Measurements from ENCODE around the gene TSHZ3.

Gene TSHZ3

GRCh38 chr19:31283701-31284100 lies 65.5 kb downstream of the TSHZ3 start:
- no peak for DNase-seq (ENCODE audit: low read depth)

DNA sequence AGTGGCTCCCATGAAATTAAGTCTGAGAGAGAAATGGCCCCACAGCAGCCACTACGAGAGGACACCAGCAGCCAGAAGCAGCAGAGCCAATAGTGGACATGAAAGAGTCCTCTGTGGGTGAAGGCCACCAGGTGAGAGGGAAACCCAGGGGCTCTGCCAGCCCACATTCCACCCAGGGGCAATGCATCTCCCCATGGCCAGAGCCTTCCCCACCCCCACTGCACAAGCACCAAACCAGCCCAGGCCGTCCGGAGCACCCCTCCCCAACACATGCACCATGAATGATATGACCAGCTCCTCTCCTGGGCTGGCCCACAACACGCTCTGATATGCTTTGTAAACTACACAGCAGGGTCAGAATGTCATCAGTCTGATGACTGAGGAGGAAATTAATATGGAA lies 66.9 kb downstream of the TSHZ3 start:
- no peak for DNase-seq (ENCODE audit: low read depth)

DNA sequence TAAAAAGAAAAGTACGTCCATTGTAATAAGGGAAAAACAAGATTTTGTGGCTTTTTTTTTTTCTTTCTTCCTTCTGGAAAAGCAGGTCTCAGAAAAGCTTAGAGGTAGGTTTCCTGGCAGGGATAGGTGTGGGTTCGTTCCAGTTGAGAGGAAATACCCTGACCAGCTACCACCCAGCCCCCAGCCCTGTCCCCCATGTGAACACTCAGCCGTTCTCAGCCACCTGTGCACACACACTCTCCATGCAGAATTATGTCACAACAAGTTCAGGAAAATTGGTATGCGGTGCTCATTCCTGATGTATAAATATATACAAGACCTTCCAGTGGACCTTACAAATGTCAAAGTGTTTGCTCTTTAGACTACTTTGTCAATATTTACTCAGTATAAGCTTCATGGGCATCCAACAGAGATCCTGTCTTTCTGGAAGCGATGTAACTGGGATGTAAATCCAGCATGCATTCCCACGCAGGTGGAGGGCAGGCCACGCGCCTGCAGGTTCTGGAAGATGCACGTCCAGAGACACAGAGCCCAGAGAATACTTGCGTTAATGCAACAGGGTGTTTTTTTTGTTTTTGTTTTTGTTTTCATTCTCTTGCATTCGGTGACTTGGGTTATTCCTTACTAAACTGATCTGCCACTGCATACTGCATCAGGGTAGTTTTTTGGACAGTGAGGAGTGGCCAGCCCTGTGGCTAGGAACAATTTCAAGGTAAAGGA lies 68.8 kb downstream of the TSHZ3 start:
- DNase-seq (ENCODE audit: low read depth) = no peak

DNA sequence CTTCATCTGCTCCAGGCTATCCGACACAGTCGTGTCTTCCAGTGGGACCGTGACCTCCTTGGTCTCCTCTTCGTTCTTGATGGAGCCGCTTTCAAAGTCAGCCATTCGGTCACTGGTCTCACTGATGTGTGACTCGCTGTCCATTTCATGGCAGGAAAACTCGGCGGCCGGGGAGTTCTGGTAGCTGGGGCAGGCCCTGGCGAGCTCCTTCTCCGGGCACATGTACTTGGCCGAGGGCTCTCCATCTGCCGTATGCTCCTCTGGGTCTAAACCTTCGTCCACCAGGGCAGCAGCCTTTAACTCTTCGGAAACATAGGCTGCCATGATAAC lies 69.8 kb downstream of the TSHZ3 start:
- DNase-seq (ENCODE audit: low read depth) = no peak

DNA sequence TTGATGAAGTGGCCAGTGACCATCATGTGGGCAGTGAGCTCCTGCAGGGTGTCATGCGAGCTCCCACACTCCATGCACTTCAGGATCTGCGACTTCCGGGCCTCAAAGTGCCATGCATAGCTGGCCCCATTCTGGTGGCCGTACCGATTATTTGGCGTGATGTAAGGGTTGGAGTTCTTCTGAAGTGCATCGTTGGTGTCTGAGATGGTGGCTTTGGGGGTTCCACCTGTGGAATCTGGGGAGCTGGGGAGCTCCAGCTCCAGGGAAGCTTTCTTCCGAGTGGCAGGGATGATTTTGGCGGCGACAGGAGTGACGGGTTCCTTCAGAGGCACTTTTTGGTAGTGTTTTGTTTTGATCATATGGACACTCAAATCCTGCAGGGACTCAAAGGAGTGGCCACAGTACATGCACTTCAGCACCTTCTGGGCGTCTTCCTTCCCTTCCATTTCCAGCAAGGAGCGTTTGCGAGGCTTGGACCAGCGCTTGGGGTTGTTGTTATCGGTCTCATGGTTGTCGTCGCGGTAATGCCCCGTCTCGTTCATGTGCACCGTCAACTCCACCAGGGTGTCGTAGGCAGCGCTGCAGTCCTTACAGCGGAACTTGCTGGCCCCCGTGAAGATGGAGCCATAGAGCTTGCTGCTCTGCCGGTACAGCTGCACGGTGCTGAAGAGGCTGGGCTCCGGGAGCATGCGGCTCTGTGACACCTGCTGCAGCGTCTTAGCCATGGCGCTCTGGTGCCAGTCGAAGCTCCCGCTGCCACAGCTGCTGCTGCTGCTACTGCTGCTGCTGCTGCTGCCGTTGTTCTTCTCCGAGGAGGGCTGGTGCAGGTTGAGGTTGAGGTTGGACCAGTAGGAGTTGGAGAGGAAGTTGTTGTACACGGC lies 70.4 kb downstream of the TSHZ3 start:
- no peak for DNase-seq (ENCODE audit: low read depth)

DNA sequence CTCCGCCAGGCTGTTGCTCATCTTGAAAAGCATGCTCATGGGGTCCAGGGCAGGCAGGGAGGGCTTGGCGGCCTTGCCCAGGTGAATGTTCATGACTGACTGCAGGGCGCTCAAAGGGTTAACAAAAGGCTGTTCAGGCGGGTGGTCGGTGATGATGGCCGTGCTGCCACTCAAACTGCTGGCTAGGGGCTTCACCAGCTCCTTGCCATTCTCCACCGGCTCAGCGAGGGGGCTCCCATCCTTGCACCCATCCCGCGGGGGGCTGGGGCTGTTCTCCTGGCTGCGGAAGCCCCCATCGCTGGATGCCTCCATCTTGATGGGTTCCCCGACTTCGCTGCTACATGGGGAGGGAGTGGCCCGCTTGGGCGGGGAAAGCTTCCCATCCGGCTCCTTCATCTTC lies 71.7 kb downstream of the TSHZ3 start:
- DNase-seq (ENCODE audit: low read depth) = no peak

- no peak for DNase-seq (ENCODE audit: low read depth)
Measured at GRCh38 chr19:31276831-31277230, 72.4 kb downstream of the TSHZ3 start.

DNA sequence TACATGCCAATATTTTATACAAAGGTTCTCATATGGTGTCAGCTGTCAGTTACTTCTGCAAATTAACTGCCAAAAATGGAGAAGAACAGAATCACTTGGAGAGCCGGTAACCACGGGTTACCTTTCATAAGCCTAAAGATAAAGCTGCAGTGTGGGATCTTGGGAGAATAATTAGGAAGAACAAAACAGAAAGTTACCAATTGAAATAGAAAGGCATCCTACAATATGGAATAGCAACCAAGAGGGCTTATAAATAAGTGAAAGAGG lies 74.2 kb downstream of the TSHZ3 start:
- no peak for DNase-seq (ENCODE audit: low read depth)

- no peak for DNase-seq (ENCODE audit: low read depth)
Measured at GRCh38 chr19:31274251-31275067, 74.8 kb downstream of the TSHZ3 start.

DNA sequence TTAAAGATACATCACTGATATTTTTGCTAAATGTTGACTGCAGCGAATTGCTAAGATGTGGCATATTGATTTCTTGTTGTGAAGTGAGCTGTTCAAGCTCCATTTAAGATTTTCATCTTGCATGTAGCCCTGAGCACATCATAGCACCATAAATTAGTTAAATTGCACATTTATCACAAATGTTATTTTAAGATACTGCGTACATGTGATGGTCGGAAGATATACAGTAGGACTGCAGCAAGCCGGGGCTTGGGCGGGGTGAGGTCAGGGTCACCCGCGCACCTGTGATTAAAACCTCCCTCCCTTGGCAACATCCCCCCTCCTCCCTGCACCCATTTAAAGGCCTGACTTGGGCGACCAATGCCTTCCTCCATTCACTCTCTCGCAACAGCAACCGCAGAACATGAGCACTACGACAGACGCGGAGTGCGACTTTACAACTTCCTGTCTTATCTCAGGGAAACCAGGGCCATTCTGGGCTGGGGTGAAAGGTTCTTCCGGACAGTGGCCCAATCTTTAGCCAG lies 76.6 kb downstream of the TSHZ3 start:
- DNase-seq (ENCODE audit: low read depth) = no peak

DNA sequence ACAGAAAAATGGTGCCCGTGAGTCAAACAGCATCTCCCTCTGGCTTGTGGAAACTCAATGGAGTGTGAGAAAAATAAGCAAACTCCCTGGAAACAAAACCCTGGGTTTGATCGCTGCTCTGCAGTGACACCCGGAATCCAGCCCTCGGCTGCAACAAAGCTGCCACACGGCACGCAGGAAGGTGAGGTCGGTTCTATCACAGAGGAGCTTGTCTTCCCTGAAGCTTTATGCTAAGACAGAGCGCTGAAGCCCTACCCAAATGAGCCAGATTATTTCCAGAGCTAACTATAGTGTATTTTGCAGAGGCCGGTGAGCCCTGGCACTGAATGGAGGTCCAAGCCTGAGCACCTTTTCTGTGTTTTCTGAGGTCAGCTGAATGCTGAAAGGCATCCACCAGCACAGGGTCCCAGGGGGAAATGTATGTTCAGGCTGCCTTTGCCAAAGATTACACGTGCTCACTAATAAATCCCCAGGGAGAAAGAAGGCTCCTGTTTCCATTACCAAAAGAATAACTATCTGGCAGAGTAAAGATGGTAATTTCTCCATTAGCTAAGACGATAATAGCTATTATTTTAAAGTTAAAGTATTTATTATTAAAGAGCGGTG lies 77.8 kb downstream of the TSHZ3 start:
- DNase-seq (ENCODE audit: low read depth) = no peak

DNA sequence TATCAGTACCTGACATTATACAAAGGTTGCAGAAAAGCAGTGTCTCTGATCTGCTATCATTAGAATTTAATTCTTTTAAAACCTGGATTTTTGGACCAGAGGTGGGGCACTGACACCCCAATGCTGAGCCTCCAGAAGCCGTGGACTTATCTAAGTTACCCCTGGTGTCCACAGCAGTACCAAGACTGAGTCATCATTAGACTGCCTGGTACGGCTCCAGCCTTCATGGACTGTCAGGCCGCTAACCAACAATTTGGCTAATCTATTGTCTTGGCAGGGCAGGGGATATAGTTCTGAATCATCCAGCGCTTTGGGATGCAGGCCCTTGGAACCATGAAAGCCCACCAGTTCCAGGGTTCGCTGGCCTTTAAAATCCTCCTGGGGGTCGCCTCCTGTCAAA lies 78.3 kb downstream of the TSHZ3 start:
- no peak for DNase-seq (ENCODE audit: low read depth)

DNA sequence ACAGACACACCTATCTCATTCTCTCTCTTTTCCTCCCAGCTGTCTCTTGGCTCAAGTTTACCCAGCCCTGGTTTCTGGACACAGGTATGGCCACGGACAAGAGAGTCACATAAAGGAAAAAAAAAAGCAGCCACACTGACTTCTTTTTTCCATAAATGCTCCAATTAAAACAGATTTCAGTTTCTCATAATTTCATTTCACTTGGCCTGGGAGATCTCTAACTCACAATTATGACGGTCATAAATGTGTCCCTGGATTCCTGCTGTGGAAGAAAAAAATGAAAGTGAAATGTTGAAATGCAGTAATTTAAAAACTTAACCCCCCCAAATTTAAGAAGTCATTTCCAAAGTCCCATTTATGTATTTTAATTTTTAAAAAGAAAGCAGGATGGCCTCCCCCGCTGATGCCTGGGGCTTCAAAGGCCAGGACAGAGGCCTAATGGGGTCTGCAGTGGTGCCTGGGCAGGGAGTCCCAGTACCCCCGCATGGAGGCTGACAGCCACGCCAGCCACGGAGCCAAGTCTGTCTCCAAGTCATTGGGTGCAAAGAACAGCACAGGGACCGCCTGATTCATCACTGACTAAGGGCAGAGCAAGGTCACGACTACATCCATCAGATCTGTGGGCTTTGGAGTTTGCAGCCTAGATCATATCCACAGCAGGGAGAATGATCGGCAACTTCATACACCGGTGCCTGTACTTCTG lies 79.7 kb downstream of the TSHZ3 start:
- no peak for DNase-seq (ENCODE audit: low read depth)

DNA sequence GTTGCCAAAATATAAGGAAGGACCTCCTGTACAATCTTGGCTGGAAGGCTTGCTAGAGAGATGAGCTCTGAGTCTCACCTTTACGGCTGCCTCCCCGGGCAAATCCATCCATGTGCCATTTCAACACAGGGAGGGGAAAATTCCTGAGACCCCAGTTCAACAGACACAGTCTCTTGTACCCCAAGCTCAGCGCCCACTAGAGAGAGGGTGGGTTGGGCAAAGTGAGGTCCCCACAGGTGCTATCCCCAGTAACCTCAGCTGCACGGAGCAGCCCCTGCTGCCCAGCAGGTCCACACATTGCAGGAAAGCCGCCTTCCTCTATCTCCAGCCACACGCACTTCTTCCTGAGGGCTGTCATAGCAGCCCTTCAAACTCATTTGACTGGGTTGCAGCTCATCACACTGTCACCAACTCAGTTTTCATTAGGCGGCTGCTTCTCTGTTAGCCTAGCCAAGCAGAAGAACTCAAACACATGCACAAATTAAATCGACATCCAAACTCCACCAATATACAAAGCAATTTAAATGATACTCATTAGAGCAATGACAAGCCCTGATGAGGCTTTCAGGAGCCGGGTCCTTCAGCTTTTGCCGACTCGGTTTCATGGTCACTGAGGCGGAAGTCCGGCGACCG lies 80.4 kb downstream of the TSHZ3 start:
- DNase-seq (ENCODE audit: low read depth) = no peak

- no peak for DNase-seq (ENCODE audit: low read depth)
Measured at GRCh38 chr19:31266731-31267130, 82.5 kb downstream of the TSHZ3 start.

DNA sequence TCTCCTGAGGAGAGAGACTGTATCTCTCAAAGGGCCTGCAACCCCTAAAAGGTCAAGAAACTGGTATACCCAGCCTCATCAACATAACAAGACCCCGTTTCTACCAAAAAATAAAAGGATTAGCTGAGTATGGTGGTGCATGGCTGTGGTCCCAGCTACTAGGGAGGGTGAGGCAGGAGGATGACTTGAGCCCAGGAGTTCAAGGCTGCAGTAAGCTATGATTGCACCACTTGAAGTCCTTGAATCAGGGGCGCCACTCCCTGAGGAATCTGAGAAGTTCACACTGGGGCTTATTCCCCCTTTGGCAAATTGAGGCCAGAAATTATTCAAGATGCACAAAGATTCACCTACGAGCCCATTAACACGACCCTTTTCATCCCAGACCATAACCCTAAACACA lies 83.0 kb downstream of the TSHZ3 start:
- DNase-seq (ENCODE audit: low read depth) = no peak

DNA sequence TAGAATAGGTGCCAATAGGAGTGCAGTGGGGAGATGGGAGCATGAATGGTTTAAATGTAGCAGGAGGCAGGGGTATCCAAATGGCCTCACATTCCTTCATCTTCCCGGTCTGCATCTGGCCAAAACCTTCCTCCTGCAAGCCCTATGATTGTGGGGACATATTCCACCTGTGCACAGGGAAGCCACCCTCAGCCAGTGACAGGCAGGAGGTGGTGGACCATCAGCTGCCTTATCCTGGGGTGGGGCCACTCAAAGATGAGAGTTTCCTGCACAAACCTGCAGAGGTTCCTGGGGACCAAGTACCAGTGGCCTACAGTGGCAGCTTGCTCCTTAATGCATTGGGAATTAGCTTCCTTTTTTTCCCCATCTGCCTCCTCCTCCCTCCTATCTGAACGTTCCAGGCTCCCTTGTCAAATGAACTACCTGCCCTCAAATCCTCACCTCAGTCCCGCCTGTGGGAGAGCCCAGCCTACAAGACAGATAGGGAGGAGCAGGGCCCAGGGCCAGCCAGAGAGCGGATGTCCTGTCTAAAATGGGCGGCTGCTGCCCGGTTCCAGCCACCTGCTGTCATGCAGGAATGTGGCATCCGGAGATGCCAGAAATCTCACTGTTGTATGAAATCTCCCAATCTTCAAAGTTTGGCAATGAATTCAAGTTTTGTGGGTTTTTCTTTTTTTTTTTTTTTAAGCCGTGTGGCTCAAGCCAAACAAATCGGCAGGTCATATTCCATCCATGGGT lies 85.0 kb downstream of the TSHZ3 start:
- DNase-seq (ENCODE audit: low read depth) = no peak

DNA sequence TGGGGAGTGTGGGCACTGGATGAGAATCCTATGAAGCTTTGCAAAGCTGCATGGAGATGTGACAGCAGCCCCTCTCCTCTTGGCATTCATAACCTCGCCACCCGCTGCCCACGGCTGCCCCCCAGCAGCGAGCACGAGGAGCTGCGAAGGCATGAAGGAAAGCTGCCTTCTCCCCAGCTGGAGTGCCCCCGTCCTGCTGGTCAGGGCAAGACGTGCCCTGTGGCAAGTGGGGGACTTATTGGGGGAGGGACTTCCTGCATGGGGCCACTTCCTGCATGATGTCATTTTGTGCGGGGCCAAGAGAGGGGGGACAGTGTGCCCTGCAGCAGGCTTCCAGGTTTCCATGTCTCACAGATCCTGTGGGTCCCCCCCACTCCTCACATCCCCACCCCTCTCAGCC lies 85.9 kb downstream of the TSHZ3 start:
- DNase-seq (ENCODE audit: low read depth) = no peak

GRCh38 chr19:31262725-31263191 lies 86.5 kb downstream of the TSHZ3 start:
- no peak for DNase-seq (ENCODE audit: low read depth)

DNA sequence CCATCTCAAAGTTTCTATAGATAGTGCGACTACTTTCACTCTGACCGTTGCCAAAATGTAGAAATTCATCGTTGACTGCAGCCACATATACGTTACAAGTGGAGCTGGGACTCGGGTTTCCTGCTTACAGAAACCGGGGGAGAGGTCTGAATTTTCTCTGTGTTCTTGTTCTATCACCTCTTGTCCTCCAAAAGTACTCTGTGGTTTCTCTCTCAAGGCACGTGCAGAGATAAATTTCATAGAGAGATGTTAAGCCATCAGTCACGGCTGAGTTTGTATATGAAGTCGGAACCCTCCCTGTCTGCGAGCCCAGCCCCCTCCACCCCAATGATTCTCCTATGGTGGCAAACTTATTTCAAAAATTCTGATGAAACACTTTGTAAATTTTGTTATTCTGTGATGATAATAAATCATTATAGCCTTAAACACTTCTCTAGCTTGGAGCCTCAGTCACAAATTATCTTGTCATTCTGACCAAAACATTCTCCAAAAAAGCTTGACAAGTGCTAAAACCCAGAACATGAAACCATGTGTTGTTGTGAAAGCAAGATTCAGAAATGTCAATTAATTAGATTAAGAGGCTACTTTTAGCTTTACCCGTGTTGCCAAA lies 87.5 kb downstream of the TSHZ3 start:
- no peak for DNase-seq (ENCODE audit: low read depth)
